Lower leg skin (tissue), 3 donors: Measurements from ENCODE around the gene SKOR1.

Source experiments
- CTCF ChIP-seq, 3 donors: fragments of 450-650 bp; IDR thresholded peaks; one replicate each; pipeline ENCODE4 v1.5.1; 2016; ENCODE audit warnings: antibody characterized with exemption in 3 of 3, mild to moderate bottlenecking in 3 of 3, moderate library complexity in 2 of 3
- POLR2A ChIP-seq, 2 donors: fragments of 450-650 bp; IDR thresholded peaks; one replicate each; pipeline ENCODE4 v1.6.1; 2016 to 2017; ENCODE audit warnings: antibody characterized with exemption in 2 of 2, mild to moderate bottlenecking in 1 of 2, moderate library complexity in 1 of 2

GRCh38 chr15:67777773-67778172 lies 47.5 kb upstream of the SKOR1 start:
- TF ChIP-seq CTCF (IDR thresholded peaks at IDR 0.05) (no peak), POLR2A (IDR thresholded peaks at IDR 0.05) (no peak)
